ENCODE results near the gene GAPDH.
A peak's percentile ranks its signal among the peaks of the same experiment; 100 is the strongest.
"Not testable (repeated sequence)": the region's sequence is repeated elsewhere in the genome, so short reads cannot be mapped to it uniquely, and the experiment has no call there.

The GAPDH gene

DNA sequence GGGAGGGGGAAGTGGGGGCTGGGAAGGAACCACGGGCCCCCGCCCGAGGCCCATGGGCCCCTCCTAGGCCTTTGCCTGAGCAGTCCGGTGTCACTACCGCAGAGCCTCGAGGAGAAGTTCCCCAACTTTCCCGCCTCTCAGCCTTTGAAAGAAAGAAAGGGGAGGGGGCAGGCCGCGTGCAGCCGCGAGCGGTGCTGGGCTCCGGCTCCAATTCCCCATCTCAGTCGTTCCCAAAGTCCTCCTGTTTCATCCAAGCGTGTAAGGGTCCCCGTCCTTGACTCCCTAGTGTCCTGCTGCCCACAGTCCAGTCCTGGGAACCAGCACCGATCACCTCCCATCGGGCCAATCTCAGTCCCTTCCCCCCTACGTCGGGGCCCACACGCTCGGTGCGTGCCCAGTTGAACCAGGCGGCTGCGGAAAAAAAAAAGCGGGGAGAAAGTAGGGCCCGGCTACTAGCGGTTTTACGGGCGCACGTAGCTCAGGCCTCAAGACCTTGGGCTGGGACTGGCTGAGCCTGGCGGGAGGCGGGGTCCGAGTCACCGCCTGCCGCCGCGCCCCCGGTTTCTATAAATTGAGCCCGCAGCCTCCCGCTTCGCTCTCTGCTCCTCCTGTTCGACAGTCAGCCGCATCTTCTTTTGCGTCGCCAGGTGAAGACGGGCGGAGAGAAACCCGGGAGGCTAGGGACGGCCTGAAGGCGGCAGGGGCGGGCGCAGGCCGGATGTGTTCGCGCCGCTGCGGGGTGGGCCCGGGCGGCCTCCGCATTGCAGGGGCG is at the start of gene GAPDH:
TSS of gene GAPDH (plus strand) at position 595 of the 772 bp plus-strand sequence. CDS start 316 bp downstream, outside the sequence.
- peak; percentile 85 for DNase-seq

DNA sequence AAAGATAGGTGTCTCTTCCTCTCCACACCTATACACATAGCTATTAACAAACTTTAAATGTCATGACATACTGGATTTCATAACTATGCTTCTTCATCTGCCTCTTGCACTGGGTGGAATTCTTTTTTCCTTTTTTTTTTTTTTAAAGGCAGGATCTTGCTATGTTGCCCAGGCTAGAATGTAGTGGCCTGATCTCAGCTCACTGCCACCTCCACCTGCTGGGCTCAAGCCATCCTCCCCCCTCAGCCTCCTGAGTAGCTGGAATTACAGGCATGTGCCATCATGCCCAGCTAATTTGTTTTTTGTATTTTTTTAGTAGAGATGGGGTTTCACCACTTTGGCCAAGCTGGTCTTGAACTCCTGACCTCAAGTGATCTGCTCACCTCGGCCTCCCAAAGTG is 46.1 kb upstream of the GAPDH start:
- DNase-seq: no peak

DNA sequence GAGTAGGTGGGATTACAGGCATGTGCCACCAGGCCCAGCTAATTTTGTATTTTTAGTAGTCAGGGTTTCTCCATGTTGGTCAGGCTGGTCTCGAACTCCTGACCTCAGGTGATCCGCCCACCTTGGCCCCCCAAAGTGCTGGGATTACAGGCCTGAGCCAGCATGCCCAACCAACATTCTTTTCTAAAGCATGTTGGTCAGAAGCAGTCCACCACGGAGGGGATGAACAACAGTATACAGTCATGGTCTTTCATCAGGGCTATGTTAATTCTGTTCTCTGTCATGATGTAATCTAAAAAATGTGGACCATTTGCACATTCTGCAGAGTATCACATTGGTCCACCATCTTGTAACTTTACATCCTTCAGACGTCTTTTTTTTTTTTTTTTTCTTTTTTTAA is 44.9 kb upstream of the GAPDH start:
- DNase-seq: no peak

DNA sequence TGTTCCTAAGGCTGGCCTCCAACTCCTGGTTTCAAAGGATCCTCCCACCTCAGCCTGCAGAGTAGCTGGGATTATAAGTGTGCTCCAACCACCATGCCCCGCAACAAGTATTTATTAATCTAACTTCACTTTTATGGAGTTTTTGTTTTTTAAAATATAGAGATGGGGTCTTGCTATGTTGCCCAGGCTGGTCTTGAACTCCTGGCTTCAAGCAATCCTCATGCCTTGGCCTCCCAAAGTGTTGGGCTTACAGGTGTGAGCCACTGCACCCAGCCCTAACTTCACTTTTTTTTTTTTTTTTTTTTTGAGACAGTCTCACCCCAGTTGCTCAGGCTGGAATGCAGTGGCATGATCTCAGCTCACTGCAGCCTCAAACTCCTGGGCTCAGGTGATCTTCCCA is 43.6 kb upstream of the GAPDH start:
- not testable (repeated sequence) for DNase-seq

DNA sequence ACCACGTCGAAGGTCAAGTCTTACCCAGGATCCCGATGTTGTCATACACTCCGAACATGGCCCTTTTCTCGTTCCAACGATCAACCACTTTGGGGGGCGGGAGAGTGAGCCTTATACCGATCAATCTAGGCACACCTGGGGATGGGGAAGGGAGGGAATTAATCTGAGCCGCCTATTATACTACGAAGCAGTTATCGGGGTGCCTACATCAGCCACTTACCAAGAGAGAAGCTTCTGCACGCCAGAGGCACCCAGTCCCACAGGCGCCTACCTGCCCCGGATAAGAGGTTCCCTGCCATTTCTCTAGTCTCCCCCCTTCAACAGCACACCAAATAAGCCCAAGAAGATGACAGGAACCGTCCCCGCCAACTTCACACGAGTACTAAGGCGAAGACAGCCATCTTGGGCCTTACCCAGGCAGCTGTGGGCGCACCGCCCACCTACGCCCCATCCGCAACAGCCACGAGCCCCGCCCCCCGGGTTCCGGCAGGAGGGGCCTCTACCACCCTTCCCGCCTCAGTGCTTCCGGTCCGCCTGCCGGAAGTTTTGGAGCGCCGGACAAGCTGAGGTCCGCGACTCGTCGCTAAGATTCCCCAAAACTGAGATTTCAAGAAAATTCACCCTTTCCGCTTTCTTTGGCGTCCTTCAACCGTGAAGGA is 41.4 kb upstream of the GAPDH start, which contains the start of gene MRPL51:
TSS of gene MRPL51 (minus strand) at position 425 of the 659 bp plus-strand sequence. CDS start at position 299, 126 bp downstream.
- DNase-seq: peak; percentile 58

DNA sequence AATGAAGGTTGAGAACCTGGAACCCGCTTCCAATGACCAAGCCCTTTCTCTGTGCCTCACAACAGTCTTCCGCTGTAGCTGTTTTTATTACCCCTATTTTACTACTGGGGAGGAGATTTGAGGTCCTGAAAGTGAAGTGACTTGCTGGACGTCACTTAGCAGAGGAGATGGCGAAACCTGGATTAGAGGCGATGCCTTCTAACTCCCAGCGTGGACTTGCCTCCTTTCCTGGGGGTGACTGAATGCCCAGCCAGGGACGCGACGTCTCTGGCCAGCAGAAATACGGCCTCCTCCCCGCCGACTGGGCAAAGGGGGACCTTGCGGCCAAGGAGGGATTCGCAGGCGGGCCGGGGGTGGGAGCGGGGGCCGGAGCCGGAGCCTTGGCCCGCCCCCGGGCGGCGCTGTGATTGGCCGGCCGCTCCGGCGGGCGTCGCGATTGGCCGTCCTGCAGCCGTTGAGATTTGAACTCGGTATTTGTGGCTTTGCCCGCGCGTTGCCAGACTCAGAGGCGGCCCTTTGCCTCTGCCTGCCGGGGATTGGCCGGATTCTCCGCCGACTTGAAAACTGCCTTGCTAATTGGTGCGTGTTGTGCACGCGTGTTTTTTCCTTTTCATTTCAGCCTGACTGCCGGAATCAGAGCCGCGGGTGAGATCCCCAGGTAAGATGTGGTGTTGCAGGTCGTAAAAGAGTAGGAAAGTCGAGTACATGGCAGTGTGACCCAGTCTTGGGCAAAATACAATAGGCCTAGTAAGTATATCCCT is 40.6 kb upstream of the GAPDH start, which contains the start of gene NCAPD2:
TSS of gene NCAPD2 (plus strand) at position 606 of the 761 bp plus-strand sequence. CDS start 997 bp downstream, outside the sequence.
- DNase-seq: peak; percentile 68

DNA sequence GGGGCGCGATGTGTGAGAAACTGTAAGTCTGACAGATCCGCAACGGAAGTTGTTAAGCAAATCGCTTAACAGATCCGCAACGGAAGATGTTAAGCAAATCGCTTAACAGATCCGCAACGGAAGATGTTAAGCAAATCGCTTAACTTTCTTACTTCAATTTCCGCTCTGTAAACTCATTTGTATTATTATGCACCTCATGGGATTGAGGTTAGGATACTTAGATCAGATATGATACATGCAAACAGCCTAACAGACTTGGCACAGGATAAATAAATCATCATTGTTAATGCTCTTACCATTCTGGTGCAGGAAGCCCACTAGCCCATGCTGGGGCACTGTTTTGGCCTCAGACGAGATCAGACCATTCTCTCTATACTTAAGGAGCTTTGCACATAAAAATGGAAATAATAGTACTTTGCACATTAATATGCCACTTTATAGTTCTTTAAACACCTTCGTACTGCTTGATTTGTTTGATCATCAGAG is 40.0 kb upstream of the GAPDH start:
- DNase-seq: no peak

DNA sequence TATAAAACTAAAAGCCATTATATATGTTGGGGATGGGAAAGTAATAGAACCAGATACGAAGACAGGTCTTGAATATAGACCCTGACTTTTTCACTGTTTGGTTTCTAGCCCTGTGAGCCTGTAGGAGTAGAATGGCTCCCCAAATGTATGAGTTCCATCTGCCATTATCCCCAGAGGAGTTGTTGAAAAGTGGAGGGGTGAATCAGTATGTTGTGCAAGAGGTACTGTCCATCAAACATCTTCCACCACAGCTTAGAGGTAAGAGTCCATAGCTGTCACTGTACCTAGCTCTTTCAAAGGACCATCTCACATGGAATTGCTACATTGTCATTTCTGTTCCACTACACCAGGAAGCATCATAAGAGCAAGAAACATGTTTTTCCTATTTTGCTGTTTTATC is 39.3 kb upstream of the GAPDH start:
- DNase-seq: no peak

DNA sequence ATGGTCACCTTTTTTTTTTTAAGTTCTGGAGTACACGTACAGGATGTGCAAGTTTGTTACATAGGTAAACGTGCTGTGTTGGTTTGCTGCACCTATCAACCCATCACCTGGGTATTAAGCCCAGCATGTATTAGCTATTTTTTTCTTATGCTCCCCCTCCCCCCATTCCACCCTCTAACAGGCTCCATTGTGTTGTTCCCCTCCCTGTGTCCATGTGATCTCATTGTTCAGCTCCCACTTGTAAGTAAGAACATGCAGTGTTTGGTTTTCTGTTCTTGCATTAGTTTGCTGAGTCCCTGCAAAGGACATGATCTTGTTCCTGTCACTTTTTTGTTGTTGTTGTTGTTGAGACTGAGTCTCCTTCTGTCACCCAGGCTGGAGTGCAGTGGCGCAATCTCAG is 37.0 kb upstream of the GAPDH start:
- DNase-seq: not testable (repeated sequence)

DNA sequence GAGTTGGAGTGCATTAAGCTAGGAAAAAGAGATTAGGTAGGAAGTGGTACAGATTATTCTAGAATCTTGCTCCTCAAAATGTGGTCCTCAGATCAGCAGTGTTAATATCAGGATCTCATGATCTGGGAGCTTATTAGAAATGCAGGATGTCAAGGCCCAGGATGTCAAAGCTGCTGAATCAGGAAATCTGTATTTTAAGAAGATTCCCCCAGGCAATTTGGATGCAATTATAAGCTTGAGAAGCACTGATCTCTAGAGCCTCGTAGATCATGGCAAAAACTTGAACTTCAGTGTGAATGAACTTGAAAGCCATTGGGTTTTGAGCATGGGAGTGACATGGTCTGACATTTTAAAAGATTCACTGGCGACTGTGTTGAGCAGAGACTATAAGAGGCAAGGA is 33.9 kb upstream of the GAPDH start:
- DNase-seq: no peak

DNA sequence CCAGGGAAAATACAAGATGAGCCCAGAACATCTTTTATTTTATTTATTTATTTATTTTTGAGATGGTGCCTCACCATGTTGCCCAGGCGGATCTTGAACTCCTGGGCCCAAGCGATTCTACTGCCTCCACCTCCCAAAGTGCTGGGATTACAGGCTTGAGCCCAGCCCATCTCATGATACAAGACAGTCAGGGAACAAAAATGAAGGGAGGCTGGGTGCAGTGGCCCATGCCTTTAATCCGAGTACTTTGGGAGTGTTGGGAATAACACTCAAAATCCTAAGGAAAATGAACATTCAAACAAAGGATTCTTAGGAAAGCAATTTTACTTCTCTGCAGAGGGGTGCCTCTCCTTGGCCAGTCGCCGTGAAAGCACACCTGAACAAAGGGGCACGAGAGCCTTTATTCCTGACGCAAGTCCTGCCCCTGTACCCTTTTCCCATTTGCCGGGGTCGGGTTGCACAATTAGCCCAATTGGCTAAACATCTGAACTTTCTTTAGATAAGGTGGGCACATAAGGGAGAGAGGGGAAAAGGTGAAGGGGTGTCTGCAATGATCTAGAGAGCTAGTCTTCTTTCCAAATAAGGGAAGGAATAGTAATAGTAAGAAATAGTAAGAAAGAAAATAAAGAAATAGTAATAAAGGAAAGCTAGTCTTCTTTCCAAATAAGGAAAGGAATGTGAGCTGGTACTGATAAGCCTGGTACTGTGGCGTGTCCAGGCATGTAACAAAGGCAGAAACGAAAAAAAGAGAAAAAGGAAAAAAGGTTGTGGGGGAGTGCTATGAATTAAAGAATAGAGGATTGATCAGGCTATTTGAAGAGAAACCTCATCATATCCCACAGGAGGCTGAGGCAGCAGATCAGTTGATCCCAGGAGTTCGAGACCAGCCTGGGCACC is 27.0 kb upstream of the GAPDH start:
- no peak for DNase-seq

DNA sequence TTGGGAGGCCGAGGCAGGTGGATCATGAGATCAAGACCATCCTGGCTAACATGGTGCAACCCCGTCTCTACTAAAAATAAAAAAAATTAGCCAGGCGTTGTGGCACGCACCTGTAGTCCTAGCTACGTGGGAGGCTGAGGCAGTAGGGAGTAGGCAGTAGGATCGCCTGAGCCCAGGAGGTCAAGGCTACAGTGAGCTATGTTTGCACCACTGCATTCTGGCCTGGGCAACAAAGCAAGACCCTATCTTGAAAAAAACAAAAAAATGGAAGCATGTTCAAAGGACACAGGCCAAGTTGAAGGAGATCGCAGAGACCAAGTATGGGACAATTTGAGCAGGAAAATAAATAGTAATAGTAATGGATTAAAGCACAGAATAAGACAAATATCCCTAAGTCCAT is 26.2 kb upstream of the GAPDH start:
- DNase-seq: no peak

DNA sequence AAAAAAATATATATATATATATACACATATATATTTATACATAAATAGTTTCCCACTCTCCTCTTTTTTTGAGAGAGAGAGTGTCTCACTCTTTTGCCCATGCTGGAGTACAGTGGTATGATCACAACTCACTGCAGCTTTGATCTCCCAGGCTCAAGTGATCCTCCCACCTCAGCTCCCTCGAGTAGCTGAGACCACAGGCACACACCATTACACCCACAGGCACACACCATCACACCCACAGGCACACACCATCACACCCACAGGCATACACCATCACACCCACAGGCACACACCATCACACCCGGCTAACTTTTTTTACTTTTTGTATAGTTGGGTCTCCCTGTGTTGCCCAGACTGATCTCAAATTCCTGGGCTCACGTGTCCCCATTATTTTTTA is 14.1 kb upstream of the GAPDH start:
- DNase-seq: no peak

DNA sequence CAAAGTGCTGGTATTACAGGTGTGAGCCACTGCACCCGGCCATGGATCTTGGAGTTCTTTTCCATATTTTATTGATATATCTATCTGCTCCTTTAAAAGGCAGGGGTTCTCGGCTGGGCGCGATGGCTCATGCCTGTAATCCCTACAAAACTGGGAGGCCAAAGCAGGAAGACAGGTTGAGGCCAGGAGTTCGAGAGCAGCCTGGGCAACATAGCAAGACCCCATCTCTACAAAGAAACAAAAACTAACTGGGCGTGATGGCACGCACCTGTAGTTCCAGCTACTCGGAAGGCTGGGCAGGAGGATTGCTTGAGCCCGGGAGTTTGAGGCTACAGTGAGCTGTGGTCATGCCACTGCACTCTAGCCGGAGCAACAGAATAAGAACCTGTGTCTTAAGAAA is 12.1 kb upstream of the GAPDH start:
- DNase-seq: no peak

DNA sequence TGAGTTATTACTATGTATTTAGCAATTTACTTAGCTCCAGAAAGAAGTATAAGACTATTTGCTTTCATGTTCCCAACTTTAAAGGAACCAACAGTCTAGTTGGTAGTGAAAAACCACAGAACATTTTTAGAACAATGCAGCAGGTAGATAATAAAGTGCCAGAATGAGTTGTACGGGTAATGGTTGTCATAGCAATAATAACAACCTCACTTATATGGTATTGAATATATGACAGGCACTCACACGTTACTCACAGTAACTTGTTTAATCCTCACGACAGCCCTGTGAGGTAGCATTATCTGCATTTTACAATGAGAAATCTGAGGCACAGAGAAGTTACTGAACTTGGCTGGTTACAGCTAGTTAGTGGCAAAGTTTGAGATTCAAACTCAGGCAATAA is 10.6 kb upstream of the GAPDH start:
- DNase-seq: no peak

DNA sequence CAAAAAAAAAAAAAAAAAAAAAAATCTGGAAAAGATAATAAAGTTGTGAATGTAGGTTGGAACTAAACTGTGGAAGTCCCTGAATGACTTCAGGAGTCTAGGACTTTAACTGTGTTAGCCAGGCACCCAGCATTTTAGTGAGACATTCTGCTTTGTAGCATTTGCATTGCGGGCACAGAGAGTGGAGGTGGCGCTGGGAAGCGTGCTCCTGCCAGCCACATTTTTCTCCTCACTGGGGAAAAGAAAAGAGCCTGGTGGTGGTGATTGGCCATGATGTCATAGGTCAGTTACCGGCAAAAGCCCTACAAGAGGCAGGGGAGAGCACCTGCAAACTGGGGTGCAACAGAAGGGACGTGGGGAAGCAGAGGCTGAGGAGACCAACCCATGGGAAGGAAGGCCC is 9.7 kb upstream of the GAPDH start:
- DNase-seq: no peak

DNA sequence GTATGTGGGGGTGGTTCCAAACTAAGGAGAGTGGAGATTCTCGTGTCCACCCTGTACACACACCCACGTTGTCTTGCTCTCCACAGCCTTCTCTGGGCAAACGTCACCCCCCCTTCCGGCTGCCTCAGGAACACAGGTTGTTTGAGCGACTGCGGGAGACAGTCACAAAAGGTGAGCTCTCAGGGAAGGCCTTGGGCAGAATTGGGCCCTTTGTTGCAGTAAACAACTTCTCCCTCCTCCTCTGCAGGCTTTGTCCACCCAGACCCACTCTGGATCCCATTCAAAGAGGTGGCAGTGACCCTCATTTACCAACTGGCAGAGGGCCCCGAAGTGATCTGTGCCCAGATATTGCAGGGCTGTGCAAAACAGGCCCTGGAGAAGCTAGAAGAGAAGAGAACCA is 8.1 kb upstream of the GAPDH start:
- no peak for DNase-seq

DNA sequence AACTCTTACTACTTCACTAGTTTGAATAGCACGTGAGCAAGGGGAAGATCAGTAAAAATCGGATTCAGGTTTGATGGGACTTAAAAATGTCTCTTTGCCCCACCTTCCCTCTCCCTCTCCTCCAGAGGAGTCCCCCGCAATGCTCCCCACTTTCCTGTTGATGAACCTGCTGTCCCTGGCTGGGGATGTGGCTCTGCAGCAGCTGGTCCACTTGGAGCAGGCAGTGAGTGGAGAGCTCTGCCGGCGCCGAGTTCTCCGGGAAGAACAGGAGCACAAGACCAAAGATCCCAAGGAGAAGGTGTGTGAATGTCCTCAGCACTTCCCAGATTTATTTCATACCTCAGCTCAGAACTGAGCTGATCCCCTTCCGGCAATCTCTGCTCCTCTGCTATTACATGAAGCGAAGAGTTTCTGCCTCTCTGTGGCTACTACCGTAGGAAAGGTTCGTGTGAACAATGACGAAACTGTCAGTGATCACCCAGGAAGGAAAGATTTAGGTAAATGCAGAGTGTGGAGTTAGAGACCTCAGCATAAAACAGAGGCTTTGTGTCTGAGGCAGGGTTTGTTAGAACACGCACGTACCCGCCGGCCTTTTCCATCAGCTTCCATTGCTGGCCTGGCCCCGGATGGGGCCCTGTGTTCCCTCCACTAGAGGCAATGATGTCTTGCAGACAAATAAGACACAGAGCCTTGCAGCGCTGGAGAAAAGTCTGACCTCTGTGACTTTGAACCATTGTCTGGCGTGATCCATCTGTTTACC is 7.4 kb upstream of the GAPDH start:
- no peak for DNase-seq

DNA sequence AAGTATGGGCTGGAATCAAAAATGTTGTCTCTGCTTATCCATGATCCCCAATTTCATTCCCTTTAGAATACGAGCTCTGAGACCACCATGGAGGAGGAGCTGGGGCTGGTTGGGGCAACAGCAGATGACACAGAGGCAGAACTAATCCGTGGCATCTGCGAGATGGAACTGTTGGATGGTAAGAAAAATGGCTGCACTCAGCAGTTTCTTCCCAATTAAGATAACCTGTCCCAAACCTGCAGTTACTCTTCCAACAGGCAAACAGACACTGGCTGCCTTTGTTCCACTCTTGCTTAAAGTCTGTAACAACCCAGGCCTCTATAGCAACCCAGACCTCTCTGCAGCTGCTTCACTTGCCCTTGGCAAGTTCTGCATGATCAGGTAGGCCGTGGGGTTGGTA is 6.6 kb upstream of the GAPDH start:
- DNase-seq: no peak

DNA sequence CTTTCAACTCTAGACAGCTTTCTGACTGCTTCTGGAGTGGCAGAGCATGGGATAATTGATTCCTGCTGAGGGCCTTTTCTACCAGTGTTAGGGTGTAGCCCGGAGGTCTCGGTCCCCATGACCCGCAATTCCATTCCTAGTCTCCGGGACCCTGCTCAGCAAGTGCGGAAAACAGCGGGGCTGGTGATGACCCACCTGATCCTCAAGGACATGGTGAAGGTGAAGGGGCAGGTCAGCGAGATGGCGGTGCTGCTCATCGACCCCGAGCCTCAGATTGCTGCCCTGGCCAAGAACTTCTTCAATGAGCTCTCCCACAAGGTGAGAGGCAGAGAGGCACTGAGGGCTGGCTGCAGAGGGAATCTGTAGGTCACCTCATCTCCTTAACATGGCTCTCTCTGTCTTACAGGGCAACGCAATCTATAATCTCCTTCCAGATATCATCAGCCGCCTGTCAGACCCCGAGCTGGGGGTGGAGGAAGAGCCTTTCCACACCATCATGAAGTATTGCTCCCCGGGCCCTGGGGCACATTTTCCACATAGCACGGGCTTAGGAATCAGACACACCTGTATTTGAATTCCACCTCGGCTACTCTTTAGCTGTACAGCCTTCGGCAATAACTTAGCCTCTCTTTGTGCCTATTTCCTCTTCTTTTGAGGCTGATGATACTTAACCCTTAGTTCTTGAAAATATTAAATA is 5.6 kb upstream of the GAPDH start:
- no peak for DNase-seq

DNA sequence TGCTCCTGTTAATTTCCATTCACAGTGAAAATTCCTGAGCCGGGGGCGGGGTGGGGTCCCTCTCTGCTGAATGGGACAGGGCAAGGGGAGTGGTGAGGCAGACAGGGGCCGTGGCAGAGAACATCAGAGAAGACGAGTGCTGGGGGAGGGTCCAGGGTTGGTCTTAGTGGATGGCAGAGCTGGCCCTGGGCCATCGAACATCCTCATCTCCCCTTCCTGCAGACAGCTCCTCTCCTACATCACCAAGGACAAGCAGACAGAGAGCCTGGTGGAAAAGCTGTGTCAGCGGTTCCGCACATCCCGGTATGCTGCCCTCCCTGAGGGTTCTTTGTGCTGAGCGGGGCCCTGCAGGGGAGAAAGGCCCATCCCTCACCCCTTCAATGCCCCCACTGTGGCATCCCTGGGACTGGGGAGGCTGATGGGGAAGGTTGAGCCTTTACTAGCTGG is 5.0 kb upstream of the GAPDH start:
- DNase-seq: no peak
